RPMI8226 (cell line): Measurements from ENCODE around the gene NCKAP5.
A peak's percentile ranks its signal among the peaks of the same experiment; 100 is the strongest.

ENCODE experiments used
- DNase-seq: peaks from one replicate; pipeline ENCODE4 v3.0.0-alpha.2; 2015

Gene NCKAP5

DNA sequence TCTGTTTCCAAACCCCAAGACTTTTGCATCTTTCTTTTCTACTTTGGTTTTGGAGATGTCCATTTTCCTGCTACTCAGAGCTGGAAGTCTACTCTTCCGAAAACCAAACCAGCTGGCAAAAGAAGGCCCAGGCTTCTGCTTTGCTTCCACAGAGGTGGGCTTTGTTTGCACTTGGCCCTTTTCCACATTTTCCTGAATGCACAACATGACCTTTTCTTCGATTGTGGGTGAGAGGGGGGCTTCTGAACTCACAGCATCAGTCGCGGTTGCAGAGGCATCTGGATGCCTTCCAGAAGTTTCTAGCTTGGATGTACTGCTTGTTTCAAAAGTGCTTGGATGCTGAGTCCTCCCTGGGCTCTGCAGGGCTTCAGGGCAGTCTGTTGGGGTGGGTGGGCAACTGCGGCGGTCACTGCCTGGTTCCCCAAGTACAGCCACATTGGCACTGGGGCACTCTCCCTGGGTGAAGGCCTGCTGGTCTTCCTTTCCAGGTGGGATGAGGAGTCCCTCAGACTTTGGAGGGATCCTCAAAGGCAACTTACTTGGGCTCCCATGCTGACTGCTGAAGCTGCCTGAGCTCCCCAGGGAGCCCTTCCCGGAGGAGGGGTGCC is 786.0 kb downstream of the NCKAP5 start:
- DNase-seq: no peak

DNA sequence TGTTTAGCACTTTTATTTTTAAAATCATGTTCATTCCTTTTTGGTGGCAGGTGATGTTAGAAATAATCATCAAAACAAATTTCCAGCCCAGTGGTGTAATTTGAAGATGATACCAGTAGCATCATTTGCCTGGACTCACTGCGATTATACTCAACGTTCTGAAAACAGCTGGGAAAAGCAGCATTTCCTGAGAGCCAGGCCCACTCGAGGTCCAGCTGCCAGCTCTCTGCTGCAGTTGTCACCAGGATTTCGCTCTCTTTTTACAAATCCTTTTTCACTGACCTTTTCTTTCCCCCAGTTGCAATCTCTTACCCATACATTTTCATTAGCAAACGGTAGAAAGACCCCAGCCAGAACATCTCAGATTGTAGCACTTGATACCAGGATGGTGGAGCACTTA is 787.6 kb downstream of the NCKAP5 start:
- no peak for DNase-seq

DNA sequence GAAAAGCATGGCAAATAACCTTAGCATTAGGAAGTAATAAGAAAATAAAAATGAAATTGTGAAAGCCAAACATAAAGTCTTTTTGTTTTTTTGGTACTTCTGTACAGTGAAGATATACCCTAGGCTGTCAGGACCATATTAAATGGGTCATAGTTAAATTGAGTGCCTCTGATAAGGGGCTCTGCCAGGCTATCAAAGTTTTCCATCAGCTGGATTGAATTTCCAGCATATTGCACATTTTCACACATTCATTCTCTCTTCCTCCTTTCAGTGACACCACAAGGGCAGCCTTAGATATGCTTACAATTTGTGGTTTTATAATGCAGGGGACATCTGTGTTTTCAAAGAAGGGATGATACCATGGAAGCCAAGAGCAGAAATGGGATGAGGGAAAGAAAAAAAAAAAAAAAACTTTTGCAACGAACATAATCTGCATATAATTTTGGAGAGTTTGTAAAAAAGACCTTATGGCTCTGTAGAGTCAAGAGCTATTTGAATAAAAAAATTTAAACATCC is 789.0 kb downstream of the NCKAP5 start:
- DNase-seq: no peak

DNA sequence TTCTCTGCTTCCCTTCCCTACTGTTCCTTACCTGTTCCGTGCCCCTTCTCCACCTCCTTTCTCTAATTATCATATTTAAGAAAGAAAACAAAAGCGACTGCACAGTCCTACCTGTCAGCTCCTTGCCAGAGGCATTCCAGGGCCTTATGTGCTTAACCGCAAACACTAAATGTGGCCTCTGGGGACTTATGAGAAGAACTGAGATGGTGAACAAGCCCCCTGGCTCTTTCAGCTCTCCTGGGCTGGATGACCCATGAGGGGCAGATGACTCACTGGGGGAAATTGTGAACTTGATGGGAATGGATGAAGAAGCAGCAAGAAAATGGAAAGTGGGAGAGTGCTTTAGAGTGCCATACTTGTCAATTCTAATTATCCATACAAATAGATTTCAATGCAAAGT is 792.0 kb downstream of the NCKAP5 start:
- DNase-seq: no peak

DNA sequence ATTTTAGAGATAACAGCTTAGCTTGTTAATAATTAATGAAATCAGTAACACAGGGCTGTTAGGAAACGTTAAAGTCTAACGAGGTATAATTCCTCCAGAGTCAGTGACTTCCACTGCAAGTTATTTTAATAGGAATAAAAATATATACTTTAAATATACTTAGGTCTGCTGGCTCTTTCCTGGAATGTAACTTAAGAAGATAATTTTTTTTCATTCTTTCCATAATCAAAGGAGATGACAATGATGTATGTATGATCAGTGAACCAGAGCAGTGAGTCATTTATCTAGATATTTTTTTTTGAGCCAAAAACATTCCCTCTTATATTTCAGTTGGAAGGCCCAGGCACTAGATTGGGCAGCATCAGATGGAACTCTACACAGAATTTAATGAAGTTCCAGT is 794.1 kb downstream of the NCKAP5 start:
- DNase-seq: no peak

DNA sequence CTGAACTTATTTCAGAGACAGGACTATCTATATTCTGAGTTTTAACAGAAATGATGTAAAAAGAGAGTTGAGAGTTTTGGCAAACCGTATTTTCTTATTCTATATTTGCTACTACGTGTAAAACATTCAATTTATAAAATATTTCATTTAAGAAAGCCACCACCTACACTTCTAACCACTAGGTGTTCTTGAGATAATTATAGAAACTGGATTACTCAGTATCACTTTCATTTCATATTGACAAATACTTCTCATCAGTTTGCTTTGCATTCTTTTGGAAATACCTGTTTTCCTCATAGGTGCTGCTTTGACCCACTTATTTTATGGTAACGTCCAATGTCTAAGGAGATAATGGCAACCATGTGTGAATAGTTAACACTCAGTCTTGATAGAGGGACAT is 794.9 kb downstream of the NCKAP5 start:
- no peak for DNase-seq

DNA sequence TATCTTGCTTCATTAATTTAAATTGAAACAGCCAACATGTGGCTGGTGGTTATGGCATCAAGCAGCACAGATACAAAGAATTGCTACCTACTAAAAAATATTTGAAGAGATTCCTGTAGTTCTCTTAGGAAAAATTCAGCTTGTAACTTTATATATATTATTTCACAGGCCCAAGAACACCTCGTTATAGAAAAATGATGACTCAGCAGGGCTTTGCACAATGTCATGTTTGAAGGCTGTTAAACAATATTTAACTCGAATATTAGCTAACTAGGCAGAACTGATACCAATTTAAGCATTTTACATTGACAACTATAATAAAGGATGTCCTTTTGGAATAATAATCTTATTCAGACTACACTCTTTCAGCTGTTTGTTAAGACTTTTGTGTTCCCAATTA is 795.9 kb downstream of the NCKAP5 start:
- DNase-seq: no peak

DNA sequence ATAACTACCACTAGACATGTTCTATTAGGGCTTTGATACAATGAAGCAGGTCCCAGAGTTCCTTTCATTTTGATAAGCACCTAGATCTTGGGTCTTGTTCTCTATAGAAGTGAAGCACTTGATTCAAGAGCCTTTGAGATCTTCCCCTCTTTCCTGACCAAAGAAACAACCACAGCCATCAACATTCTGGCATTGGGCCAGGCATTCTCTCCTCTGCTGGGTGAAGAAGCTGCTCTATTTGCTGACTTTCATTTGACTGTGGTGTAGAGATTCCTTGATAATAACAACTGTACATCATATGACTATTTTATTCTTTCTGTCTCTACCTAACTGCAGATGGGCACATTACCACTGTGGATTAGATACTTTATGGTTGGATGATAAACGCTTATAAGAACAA is 801.7 kb downstream of the NCKAP5 start:
- peak; percentile 21 for DNase-seq

DNA sequence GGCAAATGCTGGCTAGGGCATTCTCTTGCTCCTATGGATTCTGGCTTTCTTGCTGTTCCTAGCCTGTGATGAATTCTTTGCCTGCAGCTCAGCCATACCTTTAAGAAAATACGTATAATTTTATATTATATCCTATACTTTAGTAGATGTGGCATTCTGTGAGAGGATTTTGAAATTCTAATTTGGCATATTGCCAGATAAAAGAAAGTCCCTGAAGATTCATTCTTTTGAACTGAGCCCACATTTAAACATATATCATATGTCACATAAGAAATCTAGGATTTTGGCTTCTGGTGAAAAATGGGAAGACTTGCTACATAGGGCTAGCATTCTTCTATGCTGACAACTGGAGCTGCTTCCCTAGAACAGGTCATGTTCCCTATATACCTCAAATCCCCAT is 806.8 kb downstream of the NCKAP5 start:
- DNase-seq: no peak

DNA sequence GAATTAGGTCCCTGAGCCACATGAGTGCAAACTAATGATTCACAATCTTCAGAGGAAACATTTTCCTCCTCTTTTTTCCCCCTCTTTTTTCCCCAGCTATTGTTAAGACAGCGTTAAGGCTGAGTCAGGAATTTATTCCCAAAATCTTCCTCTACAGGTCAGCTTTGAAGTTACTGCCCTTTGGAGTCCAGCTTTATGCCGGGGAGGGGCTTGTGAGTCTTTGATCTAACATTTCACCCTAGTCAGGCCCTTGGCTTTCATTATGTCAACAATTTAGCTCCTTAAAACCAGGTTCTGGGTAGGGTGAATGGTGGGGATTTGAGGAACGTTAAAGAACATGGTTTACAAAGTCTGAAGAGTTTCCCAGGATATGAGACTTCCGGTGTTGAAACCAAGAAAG is 807.3 kb downstream of the NCKAP5 start:
- no peak for DNase-seq

DNA sequence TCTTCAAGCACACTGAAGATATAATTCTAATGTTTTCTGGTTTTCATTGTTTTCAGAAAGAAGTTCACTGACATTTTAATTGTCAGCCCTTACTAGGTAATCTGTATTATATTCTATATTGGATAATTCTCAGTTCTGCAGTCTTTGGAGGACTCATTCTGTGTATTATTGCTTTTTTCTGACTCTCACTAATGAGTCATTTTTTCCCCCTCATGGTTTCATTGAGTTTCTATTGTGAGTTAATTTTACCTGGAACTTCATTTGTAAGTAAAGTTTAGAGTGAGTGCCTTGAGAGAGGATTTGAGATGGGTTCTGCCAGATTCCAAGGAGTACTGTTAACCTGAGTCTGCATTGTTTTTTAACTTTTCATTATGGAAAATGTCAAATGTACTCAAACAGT is 807.9 kb downstream of the NCKAP5 start:
- DNase-seq: no peak

DNA sequence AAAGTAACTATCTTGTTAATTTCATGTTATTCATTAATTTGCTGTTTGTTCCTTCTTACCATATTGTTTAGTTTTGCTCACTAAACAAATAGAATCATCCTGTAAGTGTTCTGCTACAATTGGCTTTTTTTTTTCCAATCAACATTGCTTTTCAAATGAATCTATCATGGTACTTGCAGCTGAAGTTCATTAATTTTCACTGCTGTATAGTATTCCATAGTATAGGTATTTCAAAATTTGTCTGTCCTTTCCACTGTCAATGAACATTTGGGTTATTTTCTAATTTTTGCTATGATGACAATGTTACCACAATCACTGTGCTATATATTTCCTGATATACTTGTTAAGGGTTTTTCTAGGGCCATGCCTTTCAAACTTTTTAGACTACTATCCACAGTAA is 809.3 kb downstream of the NCKAP5 start:
- no peak for DNase-seq

DNA sequence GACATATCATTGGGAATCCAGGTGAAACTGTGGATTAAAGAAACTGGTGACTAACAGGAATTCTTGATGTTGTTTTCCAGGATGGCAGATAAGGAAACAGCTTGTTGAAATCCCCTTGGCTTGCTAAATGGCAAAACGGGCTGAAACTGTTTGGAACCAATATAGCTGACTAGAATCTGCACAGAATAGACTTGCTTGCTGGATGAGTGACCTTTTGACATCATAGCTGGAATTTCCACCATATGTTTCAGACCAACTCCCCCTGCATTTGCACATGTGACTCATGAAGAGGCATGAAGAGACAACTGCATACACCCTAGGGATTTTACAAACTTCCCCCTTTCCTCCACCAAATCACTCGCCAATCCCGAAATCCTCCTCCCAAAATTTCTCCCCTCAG is 810.6 kb downstream of the NCKAP5 start:
- DNase-seq: no peak

DNA sequence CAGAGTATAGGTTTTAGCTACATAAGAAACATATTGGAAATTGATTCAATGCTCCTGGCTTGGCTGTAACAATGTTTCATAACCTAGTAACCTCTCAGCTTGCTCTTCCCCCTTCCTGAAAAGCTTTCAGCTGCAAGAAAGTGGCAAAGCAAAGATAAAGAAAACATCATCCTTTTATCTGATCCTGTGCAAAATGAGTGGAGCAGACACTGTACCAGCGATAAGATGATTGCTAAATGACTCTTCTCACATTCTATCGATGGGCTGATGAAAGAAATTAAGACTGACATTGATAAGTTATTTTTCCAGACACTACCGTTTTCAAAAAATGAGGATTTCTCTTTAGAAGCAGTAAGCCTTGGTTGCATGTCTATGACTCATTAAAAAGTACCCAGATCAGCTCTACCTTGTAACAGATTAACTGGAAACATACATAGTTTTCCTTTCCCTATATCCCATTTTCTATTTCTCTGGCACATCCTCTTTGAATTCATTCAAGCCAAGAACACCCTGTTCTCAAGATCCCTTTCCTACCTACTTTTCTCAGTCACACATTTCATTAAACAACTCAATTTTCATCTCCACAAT is 811.2 kb downstream of the NCKAP5 start:
- DNase-seq: no peak

DNA sequence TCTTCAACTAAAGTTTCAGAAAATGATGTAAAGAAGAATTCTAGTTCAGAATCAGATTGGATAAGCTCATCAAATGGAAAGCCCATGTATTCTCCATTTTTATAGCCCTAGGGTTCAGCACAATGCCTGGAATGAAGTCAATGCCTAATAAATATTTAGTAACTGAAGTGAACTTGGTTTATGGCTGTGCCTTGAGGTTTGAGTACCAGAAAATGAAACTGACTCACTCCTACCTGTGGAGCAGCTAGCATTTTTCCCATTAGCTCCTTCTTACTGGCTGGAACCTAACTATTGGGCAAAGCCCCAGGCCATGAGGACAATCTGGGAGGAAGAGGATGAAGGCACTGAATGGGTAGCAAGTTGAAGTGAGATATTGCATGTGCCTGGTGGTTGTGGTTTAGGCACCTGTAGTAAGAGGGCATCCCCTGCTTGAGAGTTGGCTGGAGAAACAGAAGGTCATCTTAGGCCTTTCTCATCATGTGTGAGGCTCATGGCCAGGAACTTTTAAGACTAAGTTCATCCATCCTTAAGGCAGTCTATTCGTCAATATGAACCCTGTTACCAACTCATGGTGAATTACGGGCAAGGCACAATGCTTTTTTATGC is 813.3 kb downstream of the NCKAP5 start:
- DNase-seq: no peak

DNA sequence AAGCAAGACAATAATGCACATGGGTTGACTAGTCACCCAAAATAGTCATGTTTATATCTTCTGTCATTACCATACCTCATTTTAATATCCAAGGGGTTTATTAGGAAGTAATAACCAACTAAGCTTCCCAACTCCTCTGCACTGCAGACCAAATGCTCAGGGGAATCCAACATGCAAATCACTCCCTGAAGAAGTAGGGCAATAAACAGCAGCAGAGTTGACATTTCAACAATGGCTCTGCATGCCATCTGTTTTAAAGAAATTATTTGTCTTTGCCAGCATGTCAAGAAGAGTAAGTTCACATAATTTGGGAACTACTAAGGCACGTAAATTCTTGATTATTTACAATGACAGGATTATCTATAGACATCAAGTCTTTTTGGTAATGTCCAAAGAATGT is 813.9 kb downstream of the NCKAP5 start:
- DNase-seq: no peak

DNA sequence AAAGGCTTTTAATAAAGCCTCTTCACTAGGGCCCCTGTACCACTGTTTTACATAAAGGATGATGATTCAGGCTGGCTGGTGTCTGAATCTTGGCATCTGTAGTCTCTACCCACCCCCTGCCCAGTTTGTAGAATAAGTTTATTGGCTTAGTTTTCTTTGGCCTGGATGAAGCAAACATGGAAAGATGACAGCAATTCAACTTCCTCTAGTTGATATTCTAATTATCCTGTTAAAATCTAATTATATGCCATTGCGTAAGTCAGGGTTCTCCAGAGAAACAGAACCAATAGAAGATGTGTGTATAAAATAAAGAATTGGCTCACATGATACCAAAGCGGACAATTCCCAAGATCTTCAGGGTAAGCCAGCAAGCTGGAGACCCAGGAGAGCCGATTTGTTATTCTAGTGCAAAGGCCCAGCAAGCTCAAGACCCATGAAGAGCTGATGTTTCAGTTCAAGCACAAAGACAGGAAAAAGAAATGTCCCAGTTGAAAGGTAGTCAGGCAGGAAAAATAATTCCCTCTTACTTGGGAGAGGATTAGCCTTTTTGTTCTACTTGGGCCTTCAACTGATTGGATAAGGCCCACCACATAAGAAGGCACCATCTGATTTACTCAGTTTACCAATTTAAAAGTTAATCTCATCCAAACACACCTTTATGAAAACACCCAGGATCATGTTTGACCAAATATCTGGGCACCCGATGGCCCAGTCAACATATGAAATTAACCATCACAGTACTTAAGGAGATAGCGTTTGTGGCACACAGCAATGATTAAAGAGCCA is 815.6 kb downstream of the NCKAP5 start:
- no peak for DNase-seq

DNA sequence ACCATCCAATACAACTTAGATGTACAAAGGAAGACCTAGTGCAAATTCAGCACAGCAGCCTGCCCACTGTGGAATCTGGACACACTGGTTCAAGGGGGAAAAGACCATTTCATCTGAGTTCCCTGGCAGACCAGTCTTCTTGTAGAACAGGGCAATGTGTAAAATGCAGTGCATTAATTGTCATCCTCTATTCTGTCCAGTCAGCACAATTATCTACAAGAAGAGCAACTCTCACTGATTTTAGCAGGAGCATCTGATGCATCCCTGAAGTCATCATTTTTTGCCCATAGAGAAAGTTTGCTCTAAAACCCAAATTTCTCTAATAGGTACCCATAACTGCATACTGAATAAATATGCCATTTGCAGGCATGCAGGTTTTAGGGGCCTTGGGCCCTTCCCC is 816.4 kb downstream of the NCKAP5 start:
- no peak for DNase-seq

DNA sequence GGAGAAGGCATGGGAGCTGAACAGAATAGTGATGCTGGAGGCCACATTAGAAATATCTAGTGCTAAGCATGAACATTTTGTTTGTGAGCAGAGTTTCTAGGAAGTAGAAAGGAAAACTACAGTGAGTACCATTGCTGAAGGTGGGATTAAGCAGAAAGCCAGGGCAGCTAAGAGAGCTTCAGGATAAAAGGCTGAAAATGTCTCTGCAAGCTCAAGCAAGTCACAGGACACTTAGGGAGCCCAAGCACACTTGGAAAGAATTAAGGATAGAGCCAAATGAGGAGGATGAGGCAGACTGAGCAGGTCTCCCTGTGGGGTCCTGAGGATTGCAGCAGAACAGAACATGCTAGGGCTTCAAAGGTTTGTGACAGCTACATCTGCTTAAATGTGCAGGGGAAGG is 817.7 kb downstream of the NCKAP5 start:
- no peak for DNase-seq

DNA sequence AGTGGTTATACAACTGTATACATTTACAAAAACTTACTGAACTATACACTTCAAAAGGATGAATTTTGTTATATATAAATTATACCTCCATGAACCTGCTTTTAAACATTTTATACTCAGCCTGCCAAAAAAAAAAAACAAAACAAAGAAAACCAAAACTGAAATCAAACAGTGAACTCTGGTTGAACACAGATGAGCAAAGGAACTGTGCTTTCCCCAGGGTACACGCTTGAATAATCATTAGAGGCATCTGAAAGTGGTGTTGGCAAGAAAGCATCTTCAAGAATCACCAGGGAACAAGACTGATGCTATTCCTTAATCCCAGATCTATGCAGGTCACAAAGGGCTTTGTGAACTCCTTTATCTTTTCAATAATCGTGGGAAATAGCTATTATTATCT is 821.2 kb downstream of the NCKAP5 start:
- no peak for DNase-seq

DNA sequence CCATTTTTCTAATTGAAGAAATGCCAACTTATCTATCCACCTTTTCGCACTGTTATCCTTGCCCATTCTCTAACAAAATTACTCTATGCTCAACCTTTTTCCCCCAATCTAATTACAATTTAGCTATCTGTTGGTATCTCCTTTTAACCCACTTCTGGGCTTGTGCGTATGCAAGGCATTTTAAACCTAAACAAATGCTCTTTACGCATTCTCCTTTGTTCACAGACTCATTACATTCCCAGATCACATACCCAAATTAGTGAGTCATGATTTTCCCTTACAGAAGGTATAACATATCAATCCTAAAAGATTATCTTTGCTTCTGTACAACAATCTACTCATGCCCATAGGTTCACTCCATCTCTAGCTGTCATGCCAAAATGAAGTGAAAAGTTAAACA is 826.5 kb downstream of the NCKAP5 start:
- DNase-seq: no peak

DNA sequence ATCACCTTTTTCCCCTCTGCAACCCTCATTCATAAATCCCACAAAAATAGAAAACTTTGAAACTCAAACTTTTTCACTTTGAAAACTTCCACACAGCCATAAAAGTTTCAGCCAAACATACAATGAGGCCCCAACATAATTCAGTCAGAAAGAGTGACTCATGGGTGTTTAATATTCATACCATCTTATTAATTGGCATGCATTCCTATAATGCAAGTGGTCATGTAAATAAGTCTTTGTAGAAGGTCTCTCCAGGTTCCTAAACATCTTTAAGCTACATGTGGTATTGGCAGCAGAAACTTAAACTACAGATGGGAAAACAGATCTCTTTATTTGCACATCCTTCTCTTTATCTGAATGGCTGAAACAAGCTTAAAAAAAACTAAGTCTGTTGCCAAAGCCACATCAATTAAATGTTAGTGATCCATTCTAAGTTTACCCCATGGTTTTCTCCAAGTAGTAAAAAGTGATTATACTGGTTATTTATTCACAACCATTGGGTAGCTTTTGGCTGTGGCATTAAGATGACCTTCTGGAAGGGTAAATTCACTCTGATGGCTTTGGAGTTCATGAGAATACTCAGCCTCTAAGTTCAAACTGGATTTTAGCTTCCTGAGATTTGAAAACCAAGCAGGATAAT is 828.1 kb downstream of the NCKAP5 start:
- no peak for DNase-seq

DNA sequence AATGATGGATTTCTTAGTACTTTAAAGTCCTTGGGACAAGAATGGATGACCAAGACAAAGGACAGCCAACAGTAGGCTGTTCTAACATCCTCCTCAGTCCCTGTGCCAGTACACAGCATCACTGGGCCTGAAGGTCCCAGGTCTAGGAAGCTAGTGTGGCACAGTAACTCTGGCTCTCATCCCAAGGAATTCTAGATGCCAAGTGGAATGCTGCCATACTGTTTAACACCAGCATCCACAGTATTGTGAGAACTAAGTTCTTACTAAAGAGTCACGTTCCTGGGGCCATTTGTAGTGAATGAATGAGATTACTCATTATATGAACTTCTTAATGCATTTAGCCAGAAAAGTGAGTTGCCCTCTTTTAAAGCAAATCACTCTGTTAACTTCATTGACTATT is 830.0 kb downstream of the NCKAP5 start:
- no peak for DNase-seq
